T-helper 17 cell (primary cell): ENCODE measurements around the gene NOXO1. TPM values are rescaled to one million over a fixed set of nuclear protein-coding genes. Genes with fewer than 3 reads are reported as not detected.

ENCODE experiments used
- ATAC-seq: fragments of 150-1000 bp; cut with Tn5 transposase; 2 replicates; pipeline ENCODE4 v1.10.0; 2021; ENCODE audit warnings: mild to moderate bottlenecking, moderate library complexity
- DNase-seq, 3 donors: peaks; one replicate each; pipeline versions ENCODE4 v3.0.0 to v3.0.0-alpha.2; 2020 to 2021
- H3K9me3 ChIP-seq: one replicate; pipeline ENCODE4 v1.7.0; 2013; ENCODE audit warnings: low read length, mild to moderate bottlenecking; ENCODE audit not compliant: control insufficient read depth, poor library complexity, severe bottlenecking
- H3K27ac Mint-ChIP-seq: one replicate; pipeline ENCODE4 v1.8.0; 2022; ENCODE audit warnings: mild to moderate bottlenecking, moderate library complexity, mixed read lengths
- H3K27me3 Mint-ChIP-seq: one replicate; pipeline ENCODE4 v1.8.0; 2022; ENCODE audit warnings: mixed read lengths
- H3K36me3 Mint-ChIP-seq: one replicate; pipeline ENCODE4 v1.8.0; 2022; ENCODE audit warnings: low read depth, mixed read lengths
- H3K4me1 Mint-ChIP-seq: one replicate; pipeline ENCODE4 v1.8.0; 2022; ENCODE audit warnings: mild to moderate bottlenecking, mixed read lengths
- H3K4me3 Mint-ChIP-seq: one replicate; pipeline ENCODE4 v1.8.0; 2022; ENCODE audit warnings: mild to moderate bottlenecking, moderate library complexity, mixed read lengths
- total RNA-seq, 4 donors: library from RNA in 2 of 4; stranded (reverse) in 2 of 4; gene quantifications; one replicate each; pipeline ENCODE4 v1.2.3 and lab custom pipeline; 2022 to 2026

The NOXO1 gene
- total RNA-seq, 2 donors from 2014 or later = 0.40 to 0.78 TPM

DNA sequence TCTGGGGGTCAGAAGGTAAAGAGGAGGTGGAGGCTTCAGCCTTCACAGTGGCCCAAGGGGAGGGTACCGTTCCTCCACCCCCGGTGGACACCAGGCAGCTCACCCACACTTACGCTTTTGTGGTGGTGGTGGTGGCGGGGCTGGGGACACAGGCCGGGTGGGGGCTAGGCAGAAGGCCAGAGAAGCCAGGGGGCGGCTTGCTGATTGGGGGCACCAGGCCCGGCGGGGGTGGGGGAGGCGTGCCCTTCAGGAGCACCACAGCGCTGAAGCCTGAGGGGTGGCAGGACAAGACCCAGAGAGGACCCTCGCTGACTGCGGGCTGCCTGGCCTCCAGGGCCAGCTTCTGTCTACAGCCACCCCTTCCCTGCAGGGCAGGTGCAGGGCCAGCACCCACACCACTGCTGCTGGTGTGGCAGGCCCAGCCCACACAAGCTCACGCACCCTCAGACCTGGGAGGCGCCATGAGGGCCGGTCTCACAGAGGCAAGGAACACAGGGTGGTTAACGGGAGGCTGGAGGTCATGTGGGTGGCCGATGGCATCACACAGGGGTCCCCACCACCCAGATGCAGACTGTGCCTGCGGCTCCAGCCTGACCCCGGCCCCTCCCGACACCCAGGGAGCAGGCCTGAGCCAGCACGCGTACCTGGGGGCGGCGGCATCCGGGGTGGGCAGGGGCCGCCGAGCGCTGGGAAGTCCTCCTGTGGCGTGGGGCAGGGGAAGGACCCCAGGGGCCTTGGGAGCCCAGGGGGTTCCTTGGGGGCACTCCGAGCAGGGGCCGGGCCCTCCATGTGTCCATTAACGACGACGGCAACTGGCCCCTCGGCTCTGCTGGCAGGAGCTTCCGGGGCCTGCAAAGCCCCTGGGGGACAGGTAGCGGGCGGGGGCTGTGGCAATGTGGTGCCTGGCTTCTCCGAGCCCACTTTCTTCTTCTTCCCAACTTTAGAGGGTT is 17.9 kb upstream of the NOXO1 start:
- Mint-ChIP-seq H3K27me3 (no peaks in the 10 kb centered on the region), H3K4me1 (peaks cover 5% of the 10 kb centered on the region), H3K4me3 (no peak overlapping the region), H3K27ac (no peak overlapping the region), H3K36me3 (no peaks in the 10 kb centered on the region)
- ATAC-seq = no peak
- DNase-seq = no peak
- H3K9me3 ChIP-seq = no peaks in the 10 kb centered on the region

DNA sequence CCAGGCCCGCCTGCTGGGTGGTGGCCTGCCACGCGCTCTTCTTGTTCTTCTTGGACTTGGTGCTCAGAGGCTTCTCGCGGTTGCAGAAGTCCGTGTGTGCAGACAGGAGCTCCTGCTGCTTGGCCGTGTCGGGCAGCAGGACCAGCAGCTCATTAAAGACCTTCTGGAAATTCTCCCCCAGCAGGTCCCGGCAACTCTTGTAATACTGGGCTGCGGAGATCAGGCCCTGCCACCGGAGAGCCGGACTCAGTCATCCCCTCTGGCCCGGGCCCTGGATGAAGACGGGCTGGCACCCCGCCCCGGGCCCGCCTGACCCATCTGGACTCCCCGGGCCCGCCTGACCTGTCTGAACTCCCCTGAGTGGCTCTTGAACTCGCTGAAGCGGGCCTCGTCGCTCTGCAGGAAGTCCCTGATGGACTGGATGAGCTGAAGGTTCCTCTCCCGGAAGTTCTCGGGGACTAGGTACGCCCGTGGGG is 17.1 kb upstream of the NOXO1 start:
- H3K27ac Mint-ChIP-seq = no peak overlapping the region
- no peak overlapping the region for H3K4me3 Mint-ChIP-seq
- H3K27me3 Mint-ChIP-seq = no peaks in the 10 kb centered on the region
- ATAC-seq = no peak
- H3K9me3 ChIP-seq = no peaks in the 10 kb centered on the region
- no peak for DNase-seq
- peaks cover 5% of the 10 kb centered on the region for H3K4me1 Mint-ChIP-seq
- H3K36me3 Mint-ChIP-seq = no peaks in the 10 kb centered on the region

DNA sequence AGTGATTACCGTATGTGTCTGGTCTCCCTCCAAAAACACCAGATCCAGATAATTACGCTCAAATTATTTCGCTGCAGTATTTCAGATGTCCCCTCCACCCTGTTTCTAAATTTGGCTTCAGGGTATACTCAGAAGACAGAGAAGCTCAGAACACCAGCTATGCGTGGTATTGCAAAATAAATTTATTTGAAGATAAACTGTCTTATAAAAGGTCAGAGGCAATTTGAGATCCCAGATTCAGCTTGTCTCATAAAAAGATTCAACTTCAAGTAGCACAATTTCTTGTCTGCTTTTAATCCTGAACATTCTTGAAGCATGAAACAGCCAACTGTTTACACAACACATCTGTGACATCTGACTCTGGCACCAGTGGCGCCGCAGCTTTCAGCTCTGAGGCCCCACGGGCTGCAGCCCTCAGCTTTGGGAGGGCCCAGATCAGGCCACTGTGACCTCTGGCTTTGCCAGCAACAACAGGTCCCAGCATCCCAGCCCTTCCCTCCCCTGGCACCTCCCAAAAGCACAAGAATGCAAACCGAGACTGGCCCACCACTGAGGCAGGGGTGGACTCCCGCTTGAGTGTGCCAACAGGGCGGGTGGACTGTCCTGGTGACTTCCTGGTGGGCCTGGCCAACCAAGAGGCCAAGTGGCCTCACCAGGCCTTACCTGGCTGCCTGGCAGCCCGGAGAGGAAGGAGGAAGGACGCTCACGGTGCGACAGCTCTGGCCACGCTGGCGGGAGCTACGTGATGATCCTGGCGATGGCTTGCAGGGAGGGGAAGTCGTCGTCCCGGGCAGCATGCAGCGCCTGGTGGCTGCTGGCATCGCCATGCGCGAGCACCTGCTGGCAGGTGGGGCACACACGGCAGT is 16.5 kb upstream of the NOXO1 start:
- Mint-ChIP-seq H3K4me1 (peaks cover 5% of the 10 kb centered on the region), H3K36me3 (no peaks in the 10 kb centered on the region), H3K27me3 (no peaks in the 10 kb centered on the region), H3K4me3 (no peak overlapping the region), H3K27ac (no peak overlapping the region)
- DNase-seq (no peak), ATAC-seq (no peak)
- no peaks in the 10 kb centered on the region for H3K9me3 ChIP-seq

DNA sequence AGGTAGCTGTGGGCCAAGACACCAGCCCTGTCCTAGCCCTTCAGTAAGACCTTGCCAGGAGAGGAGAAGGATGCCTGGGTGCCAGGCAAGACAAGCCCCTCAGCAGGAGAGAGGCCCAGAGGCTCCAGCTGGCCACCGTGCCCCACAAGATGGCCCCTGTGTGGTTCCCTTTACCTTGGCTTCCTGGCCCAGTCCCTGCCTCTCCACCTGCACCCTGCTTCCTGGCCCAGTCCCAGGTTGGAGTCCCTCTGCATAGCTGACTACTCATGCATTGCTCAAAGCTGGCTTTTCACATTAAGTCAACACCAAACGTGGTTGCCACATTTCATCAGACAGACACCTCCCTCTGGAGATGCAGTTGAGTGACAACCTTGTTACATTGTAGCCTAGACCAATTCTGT is 12.5 kb upstream of the NOXO1 start:
- no peak for ATAC-seq
- DNase-seq = no peak
- Mint-ChIP-seq H3K27ac (peak overlapping the region; percentile 53), H3K4me3 (peak overlapping the region; percentile 33), H3K27me3 (peaks cover 3% of the 10 kb centered on the region), H3K36me3 (no peaks in the 10 kb centered on the region), H3K4me1 (peaks cover 8% of the 10 kb centered on the region)
- H3K9me3 ChIP-seq = no peaks in the 10 kb centered on the region

DNA sequence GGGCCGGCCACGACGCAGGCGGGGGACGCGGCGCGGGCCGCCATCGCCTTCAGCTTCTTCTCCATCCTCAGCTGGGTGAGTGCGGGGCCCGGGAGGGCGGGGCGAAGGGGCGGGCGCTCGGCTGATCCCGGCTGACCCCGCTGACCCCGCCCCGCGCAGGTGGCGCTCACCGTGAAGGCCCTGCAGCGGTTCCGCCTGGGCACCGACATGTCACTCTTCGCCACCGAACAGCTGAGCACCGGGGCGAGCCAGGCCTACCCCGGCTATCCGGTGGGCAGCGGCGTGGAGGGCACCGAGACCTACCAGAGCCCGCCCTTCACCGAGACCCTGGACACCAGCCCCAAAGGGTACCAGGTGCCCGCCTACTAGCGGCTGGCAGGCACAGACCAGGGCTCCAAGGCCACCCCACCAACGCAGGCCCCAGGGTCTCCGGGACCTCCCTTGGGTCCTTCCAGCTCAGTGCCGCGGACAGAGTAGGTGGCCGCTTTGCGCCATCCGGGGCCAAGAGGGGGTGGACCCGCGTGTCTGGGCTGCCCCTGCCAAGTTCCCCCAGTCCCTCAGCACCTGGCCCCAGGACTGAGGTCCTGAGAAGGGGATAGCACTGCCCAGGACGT is 11.5 kb upstream of the NOXO1 start:
- no peaks in the 10 kb centered on the region for H3K9me3 ChIP-seq
- peaks cover 7% of the 10 kb centered on the region for H3K4me1 Mint-ChIP-seq
- H3K27ac Mint-ChIP-seq = peak overlapping the region; percentile 53
- no peak overlapping the region for H3K4me3 Mint-ChIP-seq
- DNase-seq (no peak), ATAC-seq (no peak)
- peaks cover 5% of the 10 kb centered on the region for H3K27me3 Mint-ChIP-seq
- no peaks in the 10 kb centered on the region for H3K36me3 Mint-ChIP-seq

DNA sequence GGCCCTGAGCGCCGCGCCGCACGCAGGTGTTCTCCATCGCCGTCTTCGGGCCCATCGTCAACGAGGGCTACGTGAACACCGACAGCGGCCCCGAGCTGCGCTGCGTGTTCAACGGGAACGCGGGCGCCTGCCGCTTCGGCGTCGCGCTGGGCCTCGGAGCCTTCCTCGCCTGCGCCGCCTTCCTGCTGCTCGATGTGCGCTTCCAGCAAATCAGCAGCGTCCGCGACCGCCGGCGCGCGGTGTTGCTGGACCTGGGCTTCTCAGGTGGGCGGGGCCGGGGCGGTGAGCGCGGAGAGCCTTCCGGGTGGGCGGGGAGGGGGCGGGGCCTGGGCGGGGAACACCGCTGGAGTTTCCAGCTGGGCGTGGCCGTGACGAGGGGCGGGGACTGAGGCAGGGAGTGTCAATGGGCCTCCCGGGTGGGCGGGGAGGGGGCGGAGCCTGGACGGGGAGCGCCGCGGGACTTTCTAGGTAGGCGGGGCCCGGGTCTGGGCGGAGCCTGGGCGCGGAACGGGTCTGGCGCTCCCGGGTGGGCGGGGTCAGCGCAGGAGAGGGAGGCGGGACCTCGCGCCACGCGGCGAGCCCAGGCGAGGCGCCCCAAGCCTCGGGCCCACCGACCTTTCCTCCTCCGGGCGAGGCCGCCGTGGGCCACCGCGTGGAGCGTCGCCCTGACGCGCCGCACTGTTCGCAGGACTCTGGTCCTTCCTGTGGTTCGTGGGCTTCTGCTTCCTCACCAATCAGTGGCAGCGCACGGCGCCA is 10.9 kb upstream of the NOXO1 start:
- Mint-ChIP-seq H3K4me1 (peaks cover 7% of the 10 kb centered on the region), H3K36me3 (no peaks in the 10 kb centered on the region), H3K27me3 (peaks cover 5% of the 10 kb centered on the region), H3K4me3 (peak overlapping the region; percentile 75), H3K27ac (peak overlapping the region; percentile 65)
- peak; percentile 97 to 100 (median 99) for DNase-seq
- ATAC-seq = peak; percentile 86
- H3K9me3 ChIP-seq = no peaks in the 10 kb centered on the region

DNA sequence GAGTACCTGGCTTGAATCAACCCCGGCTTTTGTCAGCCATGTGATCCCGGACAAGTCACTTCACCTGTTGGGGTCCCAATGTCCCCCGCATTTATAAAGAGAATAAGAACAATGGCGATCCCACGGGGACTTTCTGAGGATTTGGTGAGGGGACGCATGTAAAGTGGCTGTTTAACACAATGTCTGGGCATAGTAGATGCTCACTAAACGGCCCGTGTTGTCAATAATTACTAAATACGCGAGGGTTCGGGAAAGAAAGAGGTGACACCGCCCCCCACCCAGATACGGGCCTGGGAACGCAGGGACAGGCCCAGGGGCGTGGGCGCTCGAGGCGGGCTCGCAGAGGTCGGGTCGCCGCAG is 10.3 kb upstream of the NOXO1 start:
- DNase-seq (no peak), ATAC-seq (no peak)
- Mint-ChIP-seq H3K27me3 (peaks cover 5% of the 10 kb centered on the region), H3K4me1 (peaks cover 10% of the 10 kb centered on the region), H3K4me3 (peak overlapping the region; percentile 75), H3K36me3 (no peaks in the 10 kb centered on the region), H3K27ac (peak overlapping the region; percentile 65)
- no peaks in the 10 kb centered on the region for H3K9me3 ChIP-seq

DNA sequence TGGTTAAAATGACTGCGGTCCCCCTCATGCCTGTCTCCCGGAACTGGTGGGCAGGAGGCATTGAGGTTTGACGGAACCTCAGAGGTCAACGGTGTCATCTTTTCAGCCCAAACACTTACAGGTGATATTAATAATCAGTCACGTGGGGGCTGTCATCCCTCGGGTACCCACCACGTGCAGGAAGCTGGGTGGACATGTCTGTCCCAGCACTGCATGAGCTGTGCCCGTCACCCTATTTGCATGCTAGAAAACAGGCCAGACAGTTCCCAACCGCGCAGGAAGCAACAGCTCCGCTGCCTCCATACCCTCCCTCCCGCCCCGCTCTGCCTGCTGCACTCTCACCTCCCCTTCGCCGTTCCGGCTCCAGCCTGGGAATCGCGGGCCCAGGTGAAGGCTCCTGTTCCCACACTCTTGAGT is 9.9 kb upstream of the NOXO1 start:
- ATAC-seq = peak; percentile 35
- no peaks in the 10 kb centered on the region for H3K36me3 Mint-ChIP-seq
- peak overlapping the region; percentile 65 for H3K27ac Mint-ChIP-seq
- DNase-seq = peak in 1 of 3 donors; percentile 48
- H3K4me1 Mint-ChIP-seq = peaks cover 11% of the 10 kb centered on the region
- H3K27me3 Mint-ChIP-seq = peaks cover 5% of the 10 kb centered on the region
- H3K9me3 ChIP-seq = no peaks in the 10 kb centered on the region
- peak overlapping the region; percentile 75 for H3K4me3 Mint-ChIP-seq

DNA sequence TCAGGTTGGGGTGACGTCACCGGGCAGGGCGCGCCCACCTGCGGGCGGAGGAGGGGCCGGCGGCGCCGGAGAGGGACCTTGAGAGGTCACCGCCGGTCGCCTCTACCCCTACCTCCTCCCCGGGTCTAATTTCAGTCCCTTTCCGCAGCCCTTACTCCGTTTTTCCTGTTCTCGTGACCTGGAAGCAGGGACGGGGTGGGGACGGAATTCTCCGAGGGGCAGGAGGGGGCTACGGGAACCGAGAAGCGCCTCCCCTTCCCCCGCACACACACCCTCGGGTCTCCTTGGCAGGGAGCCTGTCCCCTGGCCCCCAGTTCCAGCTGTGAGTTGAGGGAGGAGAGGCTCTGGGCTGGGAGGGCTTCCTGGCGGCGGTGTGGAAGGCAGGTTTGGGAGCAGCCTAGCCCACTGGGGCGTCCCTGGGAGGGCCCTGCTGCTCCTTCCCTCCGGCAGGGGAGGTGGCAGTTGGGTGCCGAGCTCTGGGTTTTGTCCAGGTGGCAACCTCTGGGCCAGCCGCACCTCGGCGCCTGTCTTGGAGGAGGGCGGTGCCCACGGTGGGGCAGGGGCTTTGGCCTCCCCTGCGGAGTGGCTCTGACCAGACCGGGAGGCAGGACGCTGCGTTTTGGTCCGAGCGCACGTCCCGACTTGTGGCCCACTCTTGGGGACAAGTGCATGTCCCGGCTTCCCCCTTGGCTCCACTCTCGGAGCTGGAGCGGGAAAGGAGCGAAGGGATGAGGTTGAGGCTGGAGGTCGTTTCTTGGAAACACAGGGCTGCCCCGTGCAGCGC is 9.3 kb upstream of the NOXO1 start:
- peaks cover 5% of the 10 kb centered on the region for H3K27me3 Mint-ChIP-seq
- peak in 1 of 3 donors; percentile 32 for DNase-seq

DNA sequence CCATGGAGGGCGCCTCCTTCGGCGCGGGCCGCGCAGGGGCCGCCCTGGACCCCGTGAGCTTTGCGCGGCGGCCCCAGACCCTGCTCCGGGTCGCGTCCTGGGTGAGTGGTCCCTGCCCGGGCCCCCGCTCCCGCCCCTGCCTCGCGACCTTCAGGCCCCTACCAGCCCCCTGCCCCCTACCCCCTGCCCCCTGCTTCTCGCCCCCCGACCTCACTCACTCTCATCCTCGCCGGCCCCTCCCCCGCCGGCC is 8.8 kb upstream of the NOXO1 start:
- H3K36me3 Mint-ChIP-seq = no peaks in the 10 kb centered on the region
- no peak overlapping the region for H3K4me3 Mint-ChIP-seq
- DNase-seq (no peak), ATAC-seq (no peak)
- no peaks in the 10 kb centered on the region for H3K9me3 ChIP-seq
- H3K27ac Mint-ChIP-seq = no peak overlapping the region
- peaks cover 9% of the 10 kb centered on the region for H3K4me1 Mint-ChIP-seq
- peaks cover 5% of the 10 kb centered on the region for H3K27me3 Mint-ChIP-seq

More for the DNA sequence above, 9.3 kb upstream of the NOXO1 start:
- no peak for ATAC-seq
- H3K9me3 ChIP-seq = no peaks in the 10 kb centered on the region
- Mint-ChIP-seq H3K4me3 (peak overlapping the region; percentile 79), H3K36me3 (no peaks in the 10 kb centered on the region), H3K4me1 (peaks cover 11% of the 10 kb centered on the region), H3K27ac (peak overlapping the region; percentile 65)

DNA sequence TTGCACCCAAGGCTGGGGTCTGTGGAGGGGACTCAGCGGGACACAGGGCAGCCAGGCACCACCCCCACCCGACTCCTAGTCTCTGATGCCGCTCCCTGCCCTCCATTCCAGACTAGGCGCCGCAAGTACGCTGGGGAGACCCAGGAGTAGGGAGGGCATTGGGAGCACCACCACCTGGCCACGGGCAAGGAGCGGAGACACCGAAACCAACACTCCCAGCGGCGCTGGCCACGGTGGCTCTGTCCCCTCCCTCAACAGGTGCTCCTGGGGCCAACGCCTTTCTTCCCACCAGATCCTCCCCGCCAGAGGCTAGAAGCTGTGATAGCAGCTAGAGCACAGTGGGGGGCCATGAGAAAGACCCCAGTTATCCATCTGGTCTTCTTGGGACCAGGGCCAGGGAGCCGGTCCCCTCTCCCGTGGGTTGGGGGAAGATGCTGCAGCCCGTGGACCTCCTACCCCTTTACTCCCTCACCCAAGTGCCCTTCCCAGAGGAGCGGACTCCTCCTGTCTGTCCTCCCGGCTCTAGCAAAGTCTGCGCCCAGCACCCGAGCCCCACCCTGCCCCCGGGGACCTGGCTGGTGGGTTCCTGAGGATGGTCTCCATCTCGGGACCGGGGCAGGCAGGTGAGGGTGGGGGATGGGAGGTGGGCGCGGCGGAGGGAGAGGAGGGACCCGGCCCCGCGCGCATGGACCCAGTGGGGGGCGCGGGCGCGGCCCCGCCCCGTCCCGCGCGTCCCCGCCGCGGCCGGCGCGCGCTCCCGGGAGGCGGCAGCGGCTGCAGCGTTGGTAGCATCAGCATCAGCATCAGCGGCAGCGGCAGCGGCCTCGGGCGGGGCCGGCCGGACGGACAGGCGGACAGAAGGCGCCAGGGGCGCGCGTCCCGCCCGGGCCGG is 8.2 kb upstream of the NOXO1 start, which contains the start of gene SYNGR3:
SYNGR3 (plus strand) TSS at position 762 of the 892 bp plus-strand sequence. CDS start 133 bp downstream, outside the sequence.
- H3K4me1 Mint-ChIP-seq = peaks cover 12% of the 10 kb centered on the region
- peak within 1 kb of the TSS; percentile 65 for H3K27ac Mint-ChIP-seq
- DNase-seq (no peak), ATAC-seq (no peak)
- peak within 1 kb of the TSS; percentile 79 for H3K4me3 Mint-ChIP-seq
- H3K36me3 Mint-ChIP-seq = no peaks in the 10 kb centered on the region
- H3K27me3 Mint-ChIP-seq = peaks cover 5% of the 10 kb centered on the region
- H3K9me3 ChIP-seq = no peaks in the 10 kb centered on the region
